HG03175 (cell line): Measurements from ENCODE around the gene ABCA3.

Experiments used
- ATAC-seq: cut with Tn5 transposase; IDR thresholded peaks from one replicate; pipeline ENCODE4 v1.9.1; 2021; ENCODE audit warnings: mild to moderate bottlenecking, moderate library complexity; ENCODE audit not compliant: unreplicated experiment

ABCA3 gene

DNA sequence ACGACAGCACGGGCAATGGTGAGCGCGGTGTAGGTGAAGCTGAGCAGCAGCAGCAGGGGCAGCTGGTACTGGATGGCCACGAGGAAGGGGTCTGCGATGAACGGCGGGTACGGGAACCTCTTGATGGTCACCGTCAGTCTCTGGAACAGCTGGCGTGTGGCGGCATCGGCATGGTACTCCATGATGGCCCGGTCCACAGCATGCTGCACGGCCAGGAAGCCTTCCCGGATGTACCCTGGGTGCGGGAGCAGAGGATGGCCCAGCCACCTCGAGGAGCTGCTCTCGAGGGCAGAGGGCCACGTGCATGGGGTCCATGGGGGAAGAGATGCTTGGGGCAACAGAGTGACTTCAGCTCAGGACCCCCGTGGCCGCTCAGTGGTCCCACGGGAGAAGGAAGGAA lies 20.9 kb downstream of the ABCA3 start:
- no peak for ATAC-seq

- ATAC-seq = no peak
Observed at GRCh38 chr16:2317231-2318020, 23.1 kb downstream of the ABCA3 start.

GRCh38 chr16:2308089-2308962 lies 32.2 kb downstream of the ABCA3 start:
- no peak for ATAC-seq

GRCh38 chr16:2299915-2300192 lies 40.7 kb downstream of the ABCA3 start:
- no peak for ATAC-seq

DNA sequence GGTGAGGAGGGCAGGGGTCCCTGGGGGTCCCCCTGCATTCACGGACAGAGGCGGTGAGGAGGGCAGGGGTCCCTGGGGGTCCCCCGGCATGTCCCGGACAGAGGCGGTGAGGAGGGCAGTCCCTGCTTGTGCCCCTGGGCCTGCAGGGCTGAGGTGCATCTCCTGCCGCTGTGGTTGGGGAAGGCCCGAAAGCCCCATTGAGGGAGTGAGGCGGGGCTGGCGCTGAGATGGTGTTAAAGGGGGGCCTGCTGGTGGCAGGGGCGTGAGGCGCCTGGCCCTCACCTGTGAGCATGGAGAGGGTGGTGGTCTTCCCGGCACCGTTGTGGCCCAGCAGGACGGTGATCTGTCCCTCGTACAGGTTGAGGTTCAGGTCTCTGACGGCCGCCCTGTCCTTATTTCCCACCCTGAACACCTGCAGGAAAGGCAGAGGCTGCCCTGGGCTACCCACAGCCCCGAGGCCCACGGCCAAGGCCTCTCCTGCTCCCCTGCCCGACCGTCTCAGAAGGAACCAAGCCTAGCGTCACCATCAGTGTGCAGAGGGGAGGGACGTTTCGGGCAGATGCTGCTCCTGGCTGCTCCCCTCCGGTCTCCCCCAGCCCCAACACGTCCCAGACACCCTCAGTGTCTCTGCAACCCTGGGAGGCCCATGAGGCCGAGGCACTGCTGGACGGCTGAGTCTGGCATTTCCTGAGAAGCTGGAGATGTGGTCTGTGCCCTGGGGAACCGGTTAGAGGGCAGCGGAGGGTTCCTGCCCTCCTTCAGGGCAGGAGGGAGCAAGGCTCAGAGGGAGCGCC lies 41.2 kb downstream of the ABCA3 start:
- ATAC-seq = no peak

DNA sequence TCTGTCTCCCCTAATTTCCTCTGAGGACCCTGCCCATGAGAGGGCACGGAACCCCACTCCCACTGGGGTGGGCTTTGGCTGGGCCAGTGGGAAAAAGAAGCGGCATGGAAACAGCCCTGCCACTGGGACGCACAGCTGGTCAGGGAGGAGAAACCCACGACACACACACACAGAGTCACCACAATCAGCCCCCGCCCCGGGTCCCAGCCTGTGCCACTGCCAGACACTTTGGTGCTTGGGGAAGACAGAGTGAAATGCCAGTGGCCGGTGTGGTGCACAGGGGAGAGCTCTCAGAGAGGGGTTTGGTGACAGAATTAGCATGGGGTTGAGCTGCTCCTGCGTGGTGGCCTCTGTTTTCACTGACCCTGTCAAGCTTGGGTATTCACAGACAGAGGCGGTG lies 41.9 kb downstream of the ABCA3 start:
- no peak for ATAC-seq

- ATAC-seq = no peak
Observed at GRCh38 chr16:2297506-2297860, 43.0 kb downstream of the ABCA3 start.

DNA sequence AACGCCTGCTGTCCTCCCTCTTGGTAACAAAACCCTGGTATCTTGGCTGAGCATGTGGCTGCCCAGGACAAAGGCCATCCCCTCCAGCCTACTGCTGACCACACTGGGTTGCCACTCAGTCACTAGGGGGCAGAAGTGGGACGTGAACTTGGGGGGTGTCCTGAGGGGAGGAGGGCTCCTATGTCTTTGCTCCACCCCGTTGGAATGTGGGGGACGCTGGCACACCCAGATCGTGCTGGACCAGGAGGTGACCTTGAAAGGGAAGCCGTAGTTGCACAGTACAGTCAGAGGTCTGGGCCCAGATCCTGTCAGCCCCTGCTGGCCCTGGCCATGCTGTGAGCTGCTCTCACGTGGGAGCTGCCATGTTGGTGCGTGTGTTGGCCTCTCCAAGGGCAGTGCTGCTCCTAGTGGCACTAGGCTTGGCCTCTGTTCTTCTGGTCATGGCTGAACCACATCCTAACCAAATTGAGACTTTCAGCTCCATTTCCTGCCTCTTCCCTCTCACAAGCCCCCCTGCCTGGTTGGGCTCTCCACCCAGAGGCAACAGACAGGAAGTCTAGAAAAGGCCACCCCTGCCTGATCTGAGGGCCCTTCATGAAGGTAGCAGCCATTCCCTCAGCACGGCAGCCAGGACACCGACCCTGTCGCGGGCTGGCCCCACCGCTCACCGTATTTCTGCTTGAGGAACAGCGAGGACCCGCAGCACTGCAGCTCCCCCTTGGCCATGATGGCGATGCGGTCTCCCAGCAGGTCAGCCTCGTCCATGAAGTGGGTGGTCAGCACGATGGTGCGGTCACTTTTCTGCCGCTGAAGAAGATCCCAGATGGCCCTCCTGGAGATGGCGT lies 43.6 kb downstream of the ABCA3 start:
- no peak for ATAC-seq

DNA sequence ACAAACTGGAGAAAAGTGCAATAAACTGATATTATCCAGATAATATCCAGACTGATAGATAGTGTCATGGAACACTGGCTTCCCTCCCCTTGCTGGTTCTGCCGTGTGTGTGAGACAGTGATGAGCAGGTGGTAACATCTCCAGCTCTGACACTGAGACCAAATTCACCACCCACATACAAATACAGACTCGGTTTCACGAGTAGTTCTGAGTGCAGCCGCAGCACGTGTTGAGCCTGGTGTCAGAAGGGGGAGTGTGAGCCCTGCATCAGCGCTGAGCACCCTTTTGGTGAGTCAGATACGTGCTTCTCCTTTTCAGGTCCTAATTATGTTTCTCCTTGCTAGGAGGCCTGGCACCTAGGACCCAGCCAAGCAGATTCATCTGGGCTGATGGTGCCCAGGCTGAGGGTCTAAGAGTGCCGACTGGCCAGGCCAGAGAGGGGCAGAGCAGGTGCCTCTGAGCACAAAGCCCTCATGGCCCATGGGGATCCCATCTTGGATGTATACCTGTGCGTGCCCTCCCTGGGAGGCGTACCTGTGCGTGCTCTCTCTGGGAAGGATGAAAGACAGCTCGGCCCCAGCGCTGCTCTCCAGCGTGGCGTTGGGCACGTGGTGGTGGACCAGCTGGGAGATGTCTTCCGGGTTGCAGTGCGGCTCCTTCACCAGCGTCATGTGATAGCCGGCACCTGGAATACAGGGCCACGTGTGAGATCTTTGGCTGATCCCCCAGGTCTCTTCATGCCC lies 45.3 kb downstream of the ABCA3 start:
- no peak for ATAC-seq

- no peak for ATAC-seq
Observed at GRCh38 chr16:2292221-2292620, 48.3 kb downstream of the ABCA3 start.

- ATAC-seq = no peak
Observed at GRCh38 chr16:2289282-2289681, 51.2 kb downstream of the ABCA3 start.

GRCh38 chr16:2288726-2289125 lies 51.8 kb downstream of the ABCA3 start:
- no peak for ATAC-seq

- no peak for ATAC-seq
Observed at GRCh38 chr16:2287916-2288547, 52.5 kb downstream of the ABCA3 start.

DNA sequence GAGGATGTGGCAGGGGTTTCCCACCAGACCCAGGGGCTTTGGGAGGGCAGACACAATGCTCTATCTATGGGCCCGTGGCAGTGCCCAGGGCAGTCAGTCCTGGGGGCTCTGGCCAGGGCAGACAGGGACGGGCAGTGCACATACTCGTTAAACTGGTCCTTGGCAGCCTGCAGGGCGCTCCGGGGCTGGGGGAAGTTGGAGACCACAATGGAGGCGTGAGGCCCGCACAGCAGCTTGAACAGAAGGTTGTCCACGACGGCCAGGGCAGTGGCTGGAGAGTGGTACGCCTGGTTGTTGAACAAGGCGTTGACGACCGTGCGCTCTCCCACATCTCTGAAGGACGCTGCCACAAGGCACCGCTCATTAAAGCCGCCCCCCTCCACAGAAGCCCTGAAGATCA lies 54.0 kb downstream of the ABCA3 start:
- no peak for ATAC-seq

DNA sequence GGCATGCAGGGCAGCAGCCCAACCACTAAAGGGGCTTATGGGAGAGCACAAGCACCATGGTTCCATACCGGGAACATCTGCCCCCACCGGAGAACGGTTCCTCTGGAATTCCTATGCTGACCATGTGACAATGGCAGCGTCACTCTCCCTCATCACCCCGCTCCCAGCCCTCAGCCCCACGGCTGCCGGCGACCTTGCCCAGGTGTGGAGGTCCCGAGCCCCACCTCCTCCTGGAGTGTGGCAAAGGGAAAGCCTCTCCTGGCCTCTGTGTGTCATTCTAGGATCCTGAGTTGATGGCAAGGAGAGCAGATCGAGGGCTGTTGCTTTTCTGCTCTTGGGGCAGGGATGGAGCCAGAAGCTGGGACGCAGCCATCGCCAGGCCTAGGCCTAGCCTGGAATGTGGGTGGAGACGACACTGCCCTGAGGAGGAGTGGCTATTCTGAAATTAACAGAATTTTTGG lies 54.8 kb downstream of the ABCA3 start:
- ATAC-seq = no peak

GRCh38 chr16:2284797-2285576 lies 55.5 kb downstream of the ABCA3 start:
- no peak for ATAC-seq

DNA sequence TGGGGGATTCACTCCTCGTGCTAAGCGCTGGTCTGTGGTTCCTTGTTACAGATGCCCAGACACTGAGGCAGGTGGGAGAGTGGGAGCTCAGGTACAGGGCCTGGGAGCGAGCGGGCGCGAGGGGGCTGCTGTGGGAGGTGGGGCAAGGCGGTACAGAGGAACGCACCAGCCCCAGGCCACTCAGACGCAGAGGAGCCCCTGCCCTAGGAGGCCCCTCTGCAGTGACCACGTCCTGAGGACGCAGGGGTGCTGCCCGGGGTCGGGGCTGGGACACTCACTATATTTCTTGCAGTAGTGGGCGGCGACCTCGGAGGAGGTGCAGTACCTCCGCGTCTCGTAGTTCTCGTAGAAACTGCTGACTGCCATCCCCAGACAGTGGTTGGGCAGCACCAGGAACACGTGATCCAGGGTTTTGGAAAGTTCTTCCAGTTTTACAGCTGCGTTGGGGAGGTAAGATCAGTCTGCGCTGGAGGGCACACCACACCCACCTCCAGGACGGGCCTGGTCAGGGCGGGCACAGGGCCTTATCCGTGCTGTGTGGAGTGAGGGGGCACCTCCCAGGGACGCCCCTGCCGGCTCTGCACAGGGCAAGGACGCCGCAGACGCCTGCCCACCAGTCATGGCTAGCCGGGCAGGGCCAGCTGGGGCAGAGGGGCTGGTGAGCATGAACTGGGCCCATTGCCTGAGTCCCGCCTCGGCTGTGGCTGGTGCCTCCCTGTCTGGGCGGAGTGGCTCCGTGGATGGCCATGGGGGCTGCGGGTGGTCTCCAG lies 56.3 kb downstream of the ABCA3 start:
- no peak for ATAC-seq
